C4-2B (cell line): ENCODE data around the gene CKS1B.

Experiments used
- CTCF ChIP-seq: fragments of 450-650 bp; conservative IDR thresholded peaks from 2 replicates; pipeline ENCODE4 v1.5.1; 2017; ENCODE audit warnings: mild to moderate bottlenecking
- ZFX ChIP-seq: fragments of 450-650 bp; IDR thresholded peaks from 2 replicates; pipeline ENCODE4 v1.6.1; 2017

GRCh38 chr1:155022136-155022926 lies 47.9 kb downstream of the CKS1B start:
- TF ChIP-seq CTCF (no peak), ZFX (no peak)
